NCI-H2081 treated with DMSO at 0.1 percent for 48 hours (cell line): Measurements from ENCODE around the gene DNAJB6.

ENCODE experiments used
- DNase-seq: peaks from one replicate; lab custom pipeline; 2025; lab: John Stamatoyannopoulos, UW

The DNAJB6 gene

DNA sequence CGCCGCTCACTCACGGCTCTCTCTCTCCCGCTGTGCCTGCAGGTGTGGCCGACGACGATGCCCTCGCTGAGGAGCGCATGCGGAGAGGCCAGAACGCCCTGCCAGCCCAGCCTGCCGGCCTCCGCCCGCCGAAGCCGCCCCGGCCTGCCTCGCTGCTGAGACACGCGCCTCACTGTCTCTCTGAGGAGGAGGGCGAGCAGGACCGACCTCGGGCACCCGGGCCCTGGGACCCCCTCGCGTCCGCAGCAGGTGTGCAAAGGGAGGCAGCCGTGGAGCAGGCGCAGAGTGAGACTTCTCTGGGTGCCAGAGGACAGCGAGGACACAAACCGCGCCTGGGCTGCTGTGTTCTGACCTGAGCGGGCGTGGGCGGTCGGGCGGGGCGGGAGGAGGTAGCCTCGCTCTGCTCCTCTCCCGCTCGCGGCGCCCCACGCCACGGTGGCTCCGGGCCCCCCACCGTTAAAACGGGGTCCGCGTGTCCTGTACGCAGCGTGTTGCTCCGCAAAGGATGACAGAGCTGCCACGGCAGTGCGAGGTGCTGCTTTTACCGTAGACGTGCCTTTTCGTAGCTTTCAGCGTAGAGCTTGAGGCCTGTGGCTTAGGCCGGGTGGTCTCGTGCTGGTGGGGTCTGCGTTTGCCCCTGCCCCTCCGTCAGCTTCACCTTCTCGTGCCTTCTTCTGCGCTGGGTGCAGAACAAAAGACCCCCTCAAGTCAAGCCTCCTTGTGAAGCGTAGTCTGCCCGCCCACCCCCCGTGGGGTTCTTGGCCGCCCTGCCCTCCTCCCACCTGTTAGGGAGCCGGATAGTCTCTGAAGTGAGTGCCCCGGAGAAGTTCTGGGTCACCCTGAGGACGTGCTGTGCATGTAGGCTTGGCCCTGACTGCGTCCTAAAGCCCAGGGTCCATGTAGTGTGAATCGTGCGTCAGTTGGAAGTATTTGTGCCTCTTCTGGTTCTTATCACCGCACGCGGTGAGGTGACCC is 73.2 kb downstream of the DNAJB6 start:
- no peak for DNase-seq

DNA sequence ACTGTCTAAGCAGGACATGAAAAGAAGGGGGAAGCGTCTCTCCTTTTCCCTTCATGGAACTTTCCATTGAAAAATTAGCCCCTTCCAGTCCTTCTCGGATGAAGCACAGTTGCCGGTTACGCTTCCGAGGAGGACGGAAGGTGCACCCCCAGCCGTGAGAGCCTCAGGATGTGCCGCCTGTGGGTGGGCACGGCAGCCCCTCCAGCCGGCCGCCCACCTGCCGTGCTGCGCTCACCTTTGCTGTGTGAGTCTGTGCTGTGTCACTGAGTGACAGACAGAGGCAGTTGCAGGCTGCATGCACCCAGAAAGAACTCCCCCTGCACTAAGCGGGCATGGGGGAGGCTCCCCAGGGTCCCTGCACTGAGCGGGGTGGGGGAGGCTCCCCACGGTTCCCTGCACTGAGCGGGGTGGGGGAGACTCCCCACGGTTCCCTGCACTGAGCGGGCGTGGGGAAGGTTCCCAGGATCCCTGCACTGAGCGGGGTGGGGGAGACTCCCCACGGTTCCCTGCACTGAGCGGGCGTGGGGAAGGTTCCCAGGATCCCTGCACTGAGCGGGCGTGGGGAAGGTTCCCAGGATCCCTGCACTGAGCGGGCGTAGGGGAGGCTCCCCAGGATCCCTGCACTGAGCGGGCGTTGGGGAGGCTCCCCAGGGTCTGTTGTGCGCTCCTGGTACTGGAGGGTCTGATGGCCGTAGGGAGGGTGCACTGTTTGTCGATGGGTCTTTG is 74.2 kb downstream of the DNAJB6 start:
- no peak for DNase-seq

DNA sequence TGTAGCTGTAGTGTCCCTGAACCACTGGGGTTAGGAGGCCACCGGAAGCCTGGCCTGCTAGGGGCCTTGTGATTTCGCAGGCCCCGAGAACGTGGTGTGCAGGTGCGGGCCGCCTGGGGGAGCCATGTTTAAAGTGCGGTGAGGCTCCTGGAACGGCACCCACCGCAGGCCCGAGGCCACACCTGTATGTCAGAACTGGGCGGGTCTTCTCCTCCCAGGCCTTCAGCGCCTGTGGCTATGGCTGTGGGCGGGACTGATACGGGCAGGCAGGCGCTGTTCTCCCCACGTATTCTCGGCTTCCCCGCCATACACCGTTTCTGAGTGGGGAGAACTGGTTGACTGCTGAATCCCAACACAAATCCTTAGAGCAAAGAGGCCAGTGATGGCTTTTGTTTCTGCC is 74.8 kb downstream of the DNAJB6 start:
- no peak for DNase-seq

- DNase-seq: no peak
Observed at GRCh38 chr7:157412021-157412443, 75.2 kb downstream of the DNAJB6 start.

GRCh38 chr7:157412491-157413180 is 75.8 kb downstream of the DNAJB6 start:
- DNase-seq: no peak

- no peak for DNase-seq
Observed at GRCh38 chr7:157413881-157414701, 77.3 kb downstream of the DNAJB6 start.

DNA sequence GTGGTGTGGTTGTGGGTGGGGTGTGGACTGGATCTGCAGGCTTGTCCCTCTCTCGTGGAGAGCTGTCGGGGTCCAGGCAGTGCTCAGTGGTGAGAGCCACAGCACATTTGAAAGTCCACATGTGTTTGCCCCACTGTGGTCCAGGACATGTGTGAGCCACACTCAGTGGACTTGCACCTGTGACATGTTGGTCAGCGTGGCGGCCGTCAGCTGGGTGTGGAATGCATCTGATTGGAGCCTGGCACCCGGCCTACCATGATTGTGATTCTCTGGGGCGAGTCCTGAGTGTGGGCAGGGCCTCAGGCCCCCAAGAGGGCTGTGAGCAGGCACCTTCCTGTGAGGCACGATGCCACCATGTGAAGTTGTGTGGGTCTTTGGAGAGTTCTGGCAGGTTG is 77.9 kb downstream of the DNAJB6 start:
- no peak for DNase-seq

DNA sequence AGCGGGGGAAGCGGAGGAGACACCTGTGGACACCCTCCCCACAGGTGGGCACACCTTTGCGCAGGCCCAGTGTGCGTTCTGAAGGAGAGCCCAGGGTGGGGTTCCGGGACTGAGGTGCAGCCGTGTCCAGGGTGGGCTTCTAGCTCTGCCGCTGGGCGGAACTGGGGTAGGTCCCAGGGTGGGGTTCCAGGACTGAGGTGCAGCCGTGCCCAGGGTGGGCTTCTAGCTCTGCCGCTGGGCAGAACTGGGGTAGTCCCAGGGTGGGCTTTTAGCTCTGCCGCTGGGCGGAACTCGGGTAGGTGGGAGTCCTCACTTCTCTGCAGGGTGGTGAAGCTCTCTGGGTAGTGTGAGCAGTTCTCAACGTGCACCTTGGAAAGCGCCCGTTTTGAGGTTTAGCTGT is 78.7 kb downstream of the DNAJB6 start:
- DNase-seq: no peak

DNA sequence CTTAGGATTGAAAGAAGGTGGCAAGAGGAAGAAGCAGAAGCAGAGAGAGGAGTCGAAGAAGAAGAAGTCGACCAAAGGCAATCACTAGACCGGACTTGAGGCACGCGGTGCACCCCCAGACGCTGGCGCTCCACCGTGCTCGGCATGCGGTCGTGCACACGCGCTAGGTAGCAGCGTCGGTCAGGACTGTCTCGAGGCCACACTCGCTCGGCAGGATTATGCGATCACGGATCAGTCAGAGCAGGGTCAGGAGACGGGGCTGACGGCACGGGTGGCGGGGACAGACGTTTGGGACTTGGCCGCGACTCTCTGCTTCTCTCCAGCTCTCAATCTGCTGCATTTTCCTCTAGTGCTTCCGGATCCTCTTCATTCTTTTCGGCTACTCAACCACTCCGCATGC is 79.2 kb downstream of the DNAJB6 start:
- no peak for DNase-seq

DNA sequence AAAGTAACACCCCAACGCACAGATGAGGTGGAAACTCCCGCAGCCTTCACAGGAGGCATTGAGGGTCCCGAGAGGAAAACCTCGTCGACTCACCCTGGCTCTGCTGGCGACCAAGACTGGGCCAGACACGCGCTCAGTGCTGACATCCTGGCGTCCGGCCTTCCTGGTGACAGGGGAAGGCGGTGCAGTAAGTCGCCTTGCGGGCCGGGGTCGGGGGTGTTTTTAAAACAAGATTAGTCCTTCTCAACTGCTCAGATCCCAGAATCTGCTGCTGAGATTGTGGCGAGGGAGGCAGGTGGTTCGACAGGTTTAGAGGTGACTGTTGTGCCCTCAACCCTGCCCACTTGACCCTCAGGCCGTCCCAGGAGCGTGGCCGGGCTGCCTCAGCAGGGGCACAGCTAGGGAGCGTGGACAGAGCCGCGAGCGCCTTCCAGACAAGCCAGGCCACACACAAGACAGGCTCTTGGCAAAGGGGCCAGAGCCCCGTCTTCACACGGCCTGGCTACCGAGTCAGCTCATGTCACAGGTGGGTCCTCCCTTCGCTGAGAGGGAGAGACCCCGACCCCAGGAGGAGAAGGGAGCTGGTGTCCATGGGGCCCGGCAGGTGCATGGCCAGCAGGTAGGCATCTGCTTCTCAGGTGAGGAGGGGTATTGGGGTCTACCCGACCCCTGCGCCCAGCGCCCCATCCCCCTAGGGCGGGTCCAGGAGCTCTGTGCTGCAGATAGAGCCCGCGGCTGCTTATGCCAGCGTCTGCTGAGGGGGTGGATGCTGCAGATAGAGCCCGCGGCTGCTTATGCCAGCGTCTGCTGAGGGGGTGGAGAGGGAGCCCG is 81.6 kb downstream of the DNAJB6 start:
- DNase-seq: no peak

DNA sequence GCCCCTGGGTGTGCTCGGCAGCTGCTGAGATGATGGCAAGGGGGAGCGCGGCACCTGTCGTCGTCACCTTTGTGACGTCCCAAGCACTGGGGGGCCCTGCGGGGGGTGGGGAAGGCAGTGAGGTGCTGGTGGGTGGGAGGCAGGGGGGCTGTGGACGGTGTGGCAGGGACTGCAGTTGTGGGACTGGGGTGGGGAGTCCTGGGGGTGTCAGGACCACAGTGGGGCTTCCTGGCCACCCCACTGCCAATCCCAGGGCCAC is 82.2 kb downstream of the DNAJB6 start:
- no peak for DNase-seq

DNA sequence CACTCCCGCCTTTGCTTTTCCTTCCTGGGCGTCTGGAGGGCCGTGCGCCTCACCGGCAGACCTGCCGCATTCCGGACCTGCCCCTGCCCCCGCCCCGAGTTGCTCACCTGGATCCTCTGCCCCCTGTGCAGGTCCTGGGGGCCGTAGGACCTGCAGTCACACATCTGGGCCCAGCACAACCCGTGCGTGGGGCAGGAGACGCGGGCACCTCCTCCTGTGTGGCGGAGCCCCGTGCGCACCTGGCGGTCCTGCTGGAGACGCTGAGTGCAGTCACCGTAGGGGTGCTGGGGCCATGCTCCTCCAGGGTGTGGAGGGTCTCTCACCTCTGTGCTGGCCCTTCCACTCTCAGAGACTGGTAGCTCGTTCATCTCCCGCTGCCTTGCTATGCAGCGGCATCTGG is 85.5 kb downstream of the DNAJB6 start:
- DNase-seq: no peak

DNA sequence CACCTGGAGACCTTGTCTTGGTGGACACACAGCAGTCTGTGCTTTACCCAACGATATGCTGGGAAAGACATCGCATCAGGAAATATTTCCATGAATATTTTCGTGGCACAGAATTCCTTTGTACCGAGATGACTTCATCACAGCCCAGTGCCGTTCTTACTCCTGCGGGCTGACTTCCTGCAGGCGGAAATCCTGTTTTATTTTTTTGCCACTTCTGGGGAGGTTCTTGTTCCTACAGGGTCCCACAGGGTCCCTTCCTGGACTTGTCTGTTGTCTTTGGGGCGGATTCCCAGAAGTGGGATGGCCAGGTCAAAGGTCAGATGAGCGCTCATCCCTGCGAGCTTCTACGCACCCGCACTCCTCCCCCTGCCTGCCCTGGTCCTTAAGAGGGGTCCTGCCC is 86.5 kb downstream of the DNAJB6 start:
- DNase-seq: no peak

DNA sequence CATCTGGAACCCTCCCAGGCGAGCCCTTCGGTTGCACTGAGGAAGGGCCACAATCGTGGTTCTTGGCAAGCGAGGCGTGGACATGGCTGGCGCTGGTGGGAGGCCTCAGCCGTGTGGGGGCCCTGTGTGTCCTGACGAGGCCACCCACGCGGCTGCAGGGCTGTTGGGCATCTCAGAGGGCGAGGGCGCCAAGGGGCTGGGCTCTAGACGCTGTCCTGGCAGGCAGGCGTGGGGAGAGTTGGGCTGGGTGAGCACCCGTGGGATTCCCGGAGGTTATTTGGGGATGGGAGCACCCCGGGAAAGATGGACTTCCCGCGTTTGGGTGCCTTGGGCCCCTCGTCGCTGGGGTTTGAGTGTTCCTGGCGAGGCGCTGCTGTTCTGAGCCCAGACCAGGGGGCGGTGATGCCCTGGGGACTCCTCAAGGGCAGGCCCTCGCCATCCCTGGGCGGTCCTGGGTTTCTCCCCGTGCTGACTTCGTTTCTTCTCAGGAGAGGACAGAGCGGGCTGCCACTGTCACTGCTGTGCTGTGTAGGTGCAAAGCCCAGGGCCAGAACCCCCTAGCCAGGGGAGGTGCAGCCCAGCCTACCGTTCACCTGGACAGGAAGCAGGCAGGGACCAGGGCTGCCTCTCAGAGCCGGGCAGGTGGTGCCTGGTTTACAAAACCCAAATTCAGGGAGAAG is 87.2 kb downstream of the DNAJB6 start:
- no peak for DNase-seq

DNA sequence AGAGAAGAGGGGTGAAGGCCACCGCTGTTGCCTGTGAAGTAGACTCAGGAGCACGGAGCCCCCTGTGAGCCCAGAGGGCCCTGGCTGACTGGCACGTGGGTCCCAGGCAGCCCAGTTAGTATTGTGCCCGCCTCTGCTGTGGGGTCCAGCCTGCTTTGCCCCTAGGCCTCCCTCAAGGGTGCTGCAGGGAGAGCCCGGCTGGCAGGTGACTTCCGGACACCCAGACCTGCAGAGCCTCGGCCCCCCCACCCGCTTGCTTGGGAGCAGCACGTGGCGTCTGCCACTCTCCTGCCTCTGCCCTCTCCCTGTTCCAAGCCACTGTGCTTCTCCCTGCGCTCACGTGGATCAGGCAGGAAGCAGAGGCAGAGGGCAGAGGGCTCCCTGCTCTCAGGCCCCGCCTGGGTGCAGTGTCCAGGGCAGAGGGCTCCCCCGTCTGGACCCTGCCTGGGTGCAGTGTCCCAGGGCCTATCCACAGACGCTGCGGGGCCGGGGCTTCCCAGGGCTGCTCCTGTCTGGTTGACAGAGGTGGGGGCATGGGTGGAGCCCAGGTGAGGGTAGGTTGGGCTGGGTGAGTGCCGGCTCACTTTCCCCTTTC is 88.4 kb downstream of the DNAJB6 start:
- no peak for DNase-seq

GRCh38 chr7:157425761-157426160 is 89.0 kb downstream of the DNAJB6 start:
- no peak for DNase-seq

GRCh38 chr7:157426463-157427301 is 89.9 kb downstream of the DNAJB6 start:
- DNase-seq: no peak

DNA sequence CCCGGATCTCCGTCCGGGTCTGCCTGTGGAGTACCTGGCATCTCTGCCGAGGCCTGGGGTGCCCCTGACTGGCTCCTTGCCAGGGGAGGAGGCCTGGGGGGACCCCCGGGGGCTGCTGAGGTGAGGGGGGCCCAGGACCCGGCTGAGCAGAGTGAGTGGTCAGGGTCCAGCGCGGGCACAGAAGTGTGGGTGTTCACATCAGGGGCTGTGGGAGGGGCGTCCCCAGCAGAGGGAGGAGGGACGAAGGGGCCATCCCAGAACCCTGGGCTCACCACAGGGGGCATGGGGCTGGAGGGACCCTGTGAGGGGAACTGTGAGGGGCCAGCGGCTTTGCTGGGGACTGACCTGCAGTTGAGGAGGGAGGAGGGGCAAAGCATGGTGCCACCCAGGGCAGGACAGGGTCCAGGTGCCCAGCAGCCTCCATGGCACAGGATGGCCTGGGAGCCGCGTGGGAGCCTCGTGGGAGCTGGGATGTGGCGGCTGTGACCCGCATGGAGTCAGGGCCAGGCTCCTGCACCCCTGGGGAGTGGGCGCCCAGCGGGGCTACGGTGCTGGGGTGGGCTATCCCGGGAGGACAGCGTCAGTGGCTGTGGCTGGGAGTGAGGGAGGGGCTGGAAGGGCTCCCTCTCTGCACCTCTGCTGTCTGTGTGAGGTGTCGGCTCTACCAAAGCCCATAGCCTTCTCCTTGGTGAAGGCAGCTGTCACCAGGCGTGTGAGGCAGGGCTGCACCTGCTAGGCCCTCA is 91.2 kb downstream of the DNAJB6 start:
- DNase-seq: no peak

DNA sequence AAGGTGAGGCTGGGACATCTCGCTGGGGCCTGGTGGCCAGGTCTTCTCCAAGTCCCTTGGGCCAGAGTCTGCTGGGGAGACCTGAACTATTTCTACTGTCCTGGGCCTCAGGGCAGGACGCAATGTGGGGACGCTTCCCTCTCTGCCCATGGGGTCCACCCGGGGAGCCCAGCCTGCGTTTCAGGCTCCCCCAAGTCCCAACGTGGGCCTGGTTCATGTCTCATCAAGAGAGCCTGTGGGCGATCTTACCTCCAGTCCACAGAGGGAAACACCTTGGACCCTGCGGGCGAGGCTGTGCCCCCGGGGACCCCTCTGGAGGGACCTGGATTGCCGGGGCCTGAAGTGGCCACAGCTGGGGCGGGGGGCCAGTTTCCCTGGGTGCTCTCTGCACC is 91.7 kb downstream of the DNAJB6 start:
- no peak for DNase-seq
